HUES64 (cell line): Measurements from ENCODE around the gene ADAM8.

Experiments used
- H3K27ac ChIP-seq: 2 replicates; pipeline ENCODE4 v1.7.0; 2013; ENCODE audit warnings: low read depth, low read length, inconsistent platforms
- H3K27me3 ChIP-seq: 2 replicates; pipeline ENCODE4 v1.6.1; 2013; ENCODE audit warnings: mild to moderate bottlenecking, low read length; ENCODE audit not compliant: insufficient read depth
- H3K36me3 ChIP-seq: 2 replicates; pipeline ENCODE4 v1.6.1; 2013; ENCODE audit warnings: mild to moderate bottlenecking, low read length; ENCODE audit not compliant: insufficient read depth
- H3K4me1 ChIP-seq: 2 replicates; pipeline ENCODE4 v1.6.1; 2013; ENCODE audit warnings: mild to moderate bottlenecking, low read length, moderate library complexity; ENCODE audit not compliant: insufficient read depth
- H3K4me3 ChIP-seq: 2 replicates; pipeline ENCODE4 v1.5.1; 2013; ENCODE audit warnings: mild to moderate bottlenecking, low read length, moderate library complexity
- H3K9ac ChIP-seq: 2 replicates; pipeline ENCODE4 v1.6.1; 2013; ENCODE audit warnings: mild to moderate bottlenecking, low read depth, low read length
- H3K9me3 ChIP-seq: 2 replicates; pipeline ENCODE4 v1.6.1; 2013; ENCODE audit warnings: low read depth, low read length; ENCODE audit not compliant: insufficient read depth
- whole genome bisulfite sequencing: fragments of 150-250, 120-280 bp; methylation state at CpG from one replicate; pipeline ENCODE4 v1.1.7; 2013; ENCODE audit warnings: missing lambda C conversion rate; 5-methylcytosine and 5-hydroxymethylcytosine counted together

The ADAM8 gene

DNA sequence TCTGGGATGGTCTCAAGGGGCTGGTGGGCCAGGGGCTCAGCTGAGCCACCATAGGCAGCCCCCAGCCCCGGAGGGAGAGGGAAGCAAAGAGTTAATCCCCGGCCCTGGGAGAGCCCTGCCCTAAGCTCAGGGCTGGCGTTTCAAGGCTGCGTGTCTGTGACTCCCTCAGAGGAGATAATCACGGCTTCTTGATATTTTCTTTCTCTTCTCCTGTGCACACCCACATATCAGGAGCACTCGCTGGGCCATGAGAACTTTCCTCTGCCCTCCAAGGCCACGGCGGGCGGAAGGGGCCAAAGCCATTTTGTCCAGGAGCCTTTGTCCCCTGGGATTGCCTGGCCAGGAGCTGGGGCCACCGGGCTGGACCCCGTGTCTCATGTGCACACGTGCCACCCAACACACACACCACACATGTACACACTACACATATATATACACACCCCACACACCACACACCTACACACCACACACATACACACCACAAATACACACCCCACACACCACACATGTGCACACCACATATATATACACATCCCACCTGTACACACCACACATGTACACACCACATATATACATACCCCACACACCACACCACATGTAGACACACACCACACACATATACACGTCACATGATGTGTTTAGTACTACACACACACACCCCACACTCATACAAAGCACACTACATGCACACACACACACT, 22.1 kb downstream of the ADAM8 start:
- H3K4me1 ChIP-seq = peaks cover 4% of the 10 kb centered on the region; the same call in 1 of the 2 replicates
- WGBS = 85% methylated on average over 13 of the region's 13 CpGs
- H3K9me3 ChIP-seq = no peaks in the 10 kb centered on the region
- H3K27ac ChIP-seq = no peak overlapping the region
- peaks cover 6% of the 10 kb centered on the region; the same call in 1 of the 2 replicates for H3K27me3 ChIP-seq
- H3K36me3 ChIP-seq = no peaks in the 10 kb centered on the region
- H3K9ac ChIP-seq = no peak overlapping the region
- no peak overlapping the region for H3K4me3 ChIP-seq

DNA sequence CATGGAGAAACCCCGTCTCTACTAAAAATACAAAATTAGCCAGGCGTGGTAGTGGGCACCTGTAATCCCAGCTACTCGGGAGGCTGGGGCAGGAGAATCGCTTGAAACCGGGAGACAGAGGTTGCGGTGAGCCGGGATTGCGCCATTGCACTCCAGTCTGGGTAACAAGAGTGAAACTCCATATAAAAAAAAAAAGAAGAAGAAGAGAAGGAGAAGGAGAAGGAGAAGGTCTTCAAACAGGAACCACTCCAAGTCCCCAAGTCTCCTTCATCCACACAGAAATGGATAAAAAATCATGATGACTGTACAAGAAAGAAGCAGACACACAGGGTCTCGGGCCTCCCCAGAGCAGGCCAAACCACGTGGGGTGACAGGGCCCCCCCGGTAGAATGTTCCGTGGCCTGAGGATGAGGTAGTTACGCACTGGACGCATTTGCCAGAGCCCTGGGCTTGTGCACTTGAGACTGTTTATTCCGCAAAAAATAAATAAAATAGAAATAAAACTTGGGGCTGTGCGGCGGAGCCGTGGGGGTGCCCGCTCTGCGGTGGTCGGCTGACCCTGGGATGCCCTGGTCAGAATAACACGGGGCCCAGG, 23.2 kb downstream of the ADAM8 start:
- no peak overlapping the region for H3K4me3 ChIP-seq
- peaks cover 4% of the 10 kb centered on the region; the same call in 1 of the 2 replicates for H3K4me1 ChIP-seq
- no peak overlapping the region for H3K27ac ChIP-seq
- no peaks in the 10 kb centered on the region for H3K9me3 ChIP-seq
- WGBS = 96% methylated on average over 22 of the region's 22 CpGs
- H3K27me3 ChIP-seq = peaks cover 6% of the 10 kb centered on the region; the same call in 1 of the 2 replicates
- no peaks in the 10 kb centered on the region for H3K36me3 ChIP-seq
- no peak overlapping the region for H3K9ac ChIP-seq

DNA sequence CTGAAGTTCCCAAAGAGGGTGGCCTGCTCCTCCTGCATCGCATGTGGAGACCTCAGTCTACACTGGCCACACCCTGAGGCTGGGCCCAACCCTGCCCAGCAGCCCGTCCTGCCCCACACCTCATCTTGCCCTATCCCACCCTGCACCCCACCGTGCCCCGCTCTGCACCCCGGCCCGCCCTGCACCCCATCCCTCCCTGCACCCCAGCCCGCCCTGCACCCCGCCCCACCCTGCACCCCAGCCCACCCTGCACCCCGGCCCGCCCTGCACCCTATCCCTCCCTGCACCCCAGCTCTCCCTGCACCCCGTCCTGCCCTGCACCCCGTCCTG, 24.5 kb downstream of the ADAM8 start:
- no peaks in the 10 kb centered on the region for H3K9me3 ChIP-seq
- no peak overlapping the region for H3K4me3 ChIP-seq
- H3K4me1 ChIP-seq = peaks cover 7% of the 10 kb centered on the region
- H3K27ac ChIP-seq = no peak overlapping the region
- peaks cover 6% of the 10 kb centered on the region; the same call in 1 of the 2 replicates for H3K27me3 ChIP-seq
- no peak overlapping the region for H3K9ac ChIP-seq
- no peaks in the 10 kb centered on the region for H3K36me3 ChIP-seq
- 92% methylated on average over 10 of the region's 12 CpGs for WGBS

DNA sequence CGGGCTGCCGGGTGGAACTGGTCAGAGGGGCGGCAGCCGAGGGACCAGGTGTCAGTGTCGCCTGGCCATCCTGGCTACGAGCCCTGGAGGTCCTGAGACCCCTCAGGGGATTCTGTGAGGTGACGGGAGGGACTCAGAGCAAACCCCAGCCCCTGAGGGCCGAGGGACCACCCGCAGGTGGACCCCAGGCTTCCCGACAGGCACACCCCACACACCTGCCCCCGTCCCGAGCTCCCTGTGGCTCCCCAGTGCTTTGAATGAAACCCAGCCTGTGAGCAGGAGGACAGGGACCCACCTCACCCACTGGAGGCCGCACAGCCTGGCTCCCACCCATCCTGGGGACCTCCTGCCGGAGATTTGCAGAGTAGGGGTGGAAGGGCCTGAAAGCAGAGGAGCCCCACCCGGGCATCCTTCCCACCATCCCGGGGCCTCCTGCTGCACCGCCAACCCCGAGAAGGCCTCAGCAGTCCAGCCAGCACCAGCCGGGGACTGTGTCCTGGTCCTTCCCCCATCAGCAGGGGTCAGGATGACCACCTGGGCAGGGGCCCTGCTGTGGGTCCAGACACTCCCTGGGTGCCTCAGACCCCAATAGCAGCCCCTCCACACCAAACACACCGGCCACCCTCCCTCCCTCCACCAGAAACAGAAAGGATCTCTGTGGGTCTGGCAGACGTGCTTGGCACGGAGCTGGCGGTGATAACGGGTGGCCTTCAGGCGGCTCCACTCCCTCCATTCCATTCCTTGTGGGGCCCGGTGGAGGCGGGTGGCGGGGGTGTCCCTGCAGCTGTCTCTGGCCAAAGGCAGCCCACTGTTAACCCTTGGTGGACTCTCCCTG, 25.1 kb downstream of the ADAM8 start:
- no peak overlapping the region for H3K27ac ChIP-seq
- peaks cover 6% of the 10 kb centered on the region; the same call in 1 of the 2 replicates for H3K27me3 ChIP-seq
- 84% methylated on average over 28 of the region's 28 CpGs for WGBS
- H3K9me3 ChIP-seq = no peaks in the 10 kb centered on the region
- H3K4me3 ChIP-seq = no peak overlapping the region
- no peak overlapping the region for H3K9ac ChIP-seq
- peaks cover 5% of the 10 kb centered on the region; the same call in 1 of the 2 replicates for H3K4me1 ChIP-seq
- no peaks in the 10 kb centered on the region for H3K36me3 ChIP-seq

DNA sequence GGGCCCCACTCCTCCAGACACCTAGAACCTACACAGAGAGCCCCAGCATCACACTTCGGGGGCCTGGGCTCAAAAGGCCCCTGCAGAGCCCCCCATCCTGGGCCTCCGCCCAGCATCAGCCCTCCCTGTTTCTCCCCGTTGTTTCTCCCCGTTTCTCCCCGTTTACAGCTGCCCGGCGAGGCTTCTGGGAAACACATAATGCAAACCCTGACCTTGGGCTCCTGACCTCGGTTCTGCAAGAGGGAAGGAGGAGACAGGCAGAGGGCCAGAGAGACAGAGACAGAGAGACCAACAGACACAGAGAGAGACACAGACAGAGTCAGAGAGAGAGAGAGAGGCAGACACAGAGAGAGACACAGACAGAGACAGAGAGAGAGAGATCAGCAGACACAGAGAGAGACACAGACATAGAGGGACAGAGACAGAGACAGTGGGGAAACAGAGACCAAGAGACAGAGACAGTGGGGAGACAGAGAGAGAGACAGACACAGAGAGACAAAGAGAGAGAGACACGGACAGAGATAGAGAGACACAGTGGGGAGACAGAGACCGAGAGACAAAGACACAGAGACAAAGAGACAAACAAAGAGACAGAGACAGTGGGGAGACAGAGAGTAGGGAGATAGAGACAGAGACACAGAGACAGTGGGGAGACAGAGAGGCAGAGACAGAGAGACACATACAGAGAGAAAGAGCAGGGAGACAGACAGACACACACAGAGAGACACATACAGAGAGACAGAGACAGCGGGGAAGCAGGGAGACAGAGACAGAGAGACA, 26.5 kb downstream of the ADAM8 start:
- H3K9ac ChIP-seq = no peak overlapping the region
- 88% methylated on average over 11 of the region's 11 CpGs for WGBS
- H3K4me1 ChIP-seq = peaks cover 5% of the 10 kb centered on the region; the same call in 1 of the 2 replicates
- H3K4me3 ChIP-seq = no peak overlapping the region
- H3K36me3 ChIP-seq = no peaks in the 10 kb centered on the region
- peaks cover 6% of the 10 kb centered on the region; the same call in 1 of the 2 replicates for H3K27me3 ChIP-seq
- H3K9me3 ChIP-seq = no peaks in the 10 kb centered on the region
- H3K27ac ChIP-seq = no peak overlapping the region

DNA sequence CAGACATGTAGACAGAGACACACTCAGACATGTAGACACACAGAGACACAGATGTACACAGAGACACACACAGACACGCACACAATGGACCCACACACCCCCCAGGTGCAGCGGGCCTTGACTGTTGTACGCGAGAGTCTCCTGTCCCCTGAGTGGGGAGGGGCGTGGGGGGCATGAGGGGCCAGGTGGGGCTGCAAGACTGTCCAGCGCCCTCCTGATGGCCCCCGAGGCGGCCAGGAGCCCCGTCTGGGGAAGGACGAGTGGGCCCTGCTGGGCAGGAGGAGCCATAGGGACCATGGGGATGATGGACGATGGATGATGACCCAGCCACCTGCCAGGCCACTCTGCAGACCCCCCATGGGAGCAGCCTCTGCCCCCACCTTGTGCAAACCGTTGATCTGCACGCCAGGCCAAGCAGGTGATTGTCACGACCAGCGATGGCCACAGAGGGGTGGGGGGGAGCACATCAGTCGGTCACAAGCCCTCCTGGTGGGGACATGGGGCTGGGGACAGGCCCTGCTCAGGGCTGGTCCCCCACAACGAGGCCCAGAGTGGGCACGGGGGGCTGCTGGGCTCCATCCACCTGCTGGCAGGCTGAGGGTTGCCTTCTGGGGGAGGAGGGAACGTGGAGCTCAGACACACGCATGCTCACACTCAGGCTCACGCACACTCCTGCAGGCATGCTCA, 27.4 kb downstream of the ADAM8 start:
- no peak overlapping the region for H3K9ac ChIP-seq
- 74% methylated on average over 21 of the region's 21 CpGs for WGBS

DNA sequence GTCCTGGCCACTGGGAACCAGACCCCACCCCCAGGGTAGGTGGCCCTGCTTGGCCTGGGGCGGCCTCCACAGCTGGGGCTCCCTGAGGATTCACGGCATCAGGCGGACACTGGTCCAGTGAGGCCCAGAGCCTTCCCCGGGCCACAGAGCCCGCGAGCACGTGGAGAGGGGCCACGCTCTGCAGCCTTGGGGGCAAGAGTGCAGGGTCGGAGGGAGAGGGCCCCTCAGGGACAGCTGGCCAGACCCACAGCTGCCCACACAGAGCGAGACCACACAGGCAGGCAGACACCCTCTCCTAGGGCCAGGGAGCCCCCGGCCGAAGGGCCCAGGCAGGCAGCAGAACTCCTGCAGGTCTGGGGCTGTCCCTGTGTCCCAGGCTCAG, 28.3 kb downstream of the ADAM8 start:
- no peaks in the 10 kb centered on the region for H3K9me3 ChIP-seq
- H3K36me3 ChIP-seq = no peaks in the 10 kb centered on the region
- 89% methylated on average over 12 of the region's 12 CpGs for WGBS
- H3K4me3 ChIP-seq = no peak overlapping the region
- no peak overlapping the region for H3K27ac ChIP-seq
- H3K4me1 ChIP-seq = peaks cover 5% of the 10 kb centered on the region; the same call in 1 of the 2 replicates
- peaks cover 6% of the 10 kb centered on the region; the same call in 1 of the 2 replicates for H3K27me3 ChIP-seq
- H3K9ac ChIP-seq = no peak overlapping the region

More for the DNA sequence above, 27.4 kb downstream of the ADAM8 start:
- Histone ChIP-seq H3K27me3 (peaks cover 6% of the 10 kb centered on the region; the same call in 1 of the 2 replicates), H3K36me3 (no peaks in the 10 kb centered on the region), H3K4me1 (peaks cover 5% of the 10 kb centered on the region; the same call in 1 of the 2 replicates), H3K9me3 (no peaks in the 10 kb centered on the region), H3K4me3 (no peak overlapping the region), H3K27ac (no peak overlapping the region)

DNA sequence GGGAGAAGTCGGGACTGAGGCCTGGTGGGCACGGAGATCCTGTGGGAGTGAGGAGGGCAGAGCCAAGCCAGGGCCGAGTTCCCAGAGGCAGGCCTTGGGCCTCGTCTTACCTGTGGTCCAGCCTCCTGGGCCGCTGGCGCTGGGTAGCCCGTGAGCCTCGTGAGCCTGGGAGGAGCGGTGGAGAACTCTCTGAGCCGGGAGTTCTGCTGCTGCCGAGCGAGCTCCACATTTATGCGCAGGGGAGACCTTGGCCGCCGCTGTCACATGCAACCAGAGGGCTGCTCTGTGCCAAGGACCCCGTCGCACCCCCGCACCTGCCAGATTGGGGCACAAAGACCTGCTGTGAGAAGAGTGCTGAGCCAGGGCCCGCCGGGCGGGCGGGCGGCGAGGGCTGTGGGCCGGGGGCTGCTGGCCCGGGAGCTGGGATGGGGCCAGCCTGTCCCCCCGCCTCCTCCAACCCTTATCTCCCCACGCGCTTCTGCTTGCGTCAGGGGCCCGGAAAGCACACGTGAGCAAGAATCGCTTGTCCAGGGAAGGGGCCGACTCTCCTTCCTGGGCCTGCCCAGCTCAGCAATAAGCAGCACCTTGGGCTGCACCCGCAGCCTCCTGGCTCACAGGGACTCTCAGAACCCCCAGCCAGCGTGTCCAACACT, 28.9 kb downstream of the ADAM8 start:
- WGBS = 84% methylated on average over 36 of the region's 36 CpGs

DNA sequence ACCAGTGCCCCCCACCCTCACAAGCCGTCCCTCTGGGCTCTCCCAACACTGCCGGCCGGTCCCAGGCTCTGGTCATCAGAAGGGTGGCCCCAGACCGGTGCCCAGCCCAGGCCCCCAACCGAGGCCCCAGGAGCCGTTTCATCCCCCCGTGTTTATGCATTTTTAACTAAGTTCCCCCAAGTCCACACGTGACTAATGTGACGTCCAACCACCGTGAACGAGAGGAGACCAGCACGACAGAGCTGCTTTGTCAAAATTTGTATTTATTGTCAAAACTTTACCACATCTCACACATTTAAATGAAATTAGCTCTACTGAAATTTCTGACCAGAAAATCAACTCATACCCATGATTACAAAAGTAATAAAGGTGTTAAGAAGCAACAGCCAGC, 30.4 kb downstream of the ADAM8 start:
- WGBS = 86% methylated on average over 12 of the region's 12 CpGs
- Histone ChIP-seq H3K27ac (no peak overlapping the region), H3K4me3 (no peak overlapping the region), H3K4me1 (peaks cover 5% of the 10 kb centered on the region; the same call in 1 of the 2 replicates), H3K36me3 (no peaks in the 10 kb centered on the region), H3K27me3 (peaks cover 6% of the 10 kb centered on the region), H3K9ac (no peak overlapping the region), H3K9me3 (no peaks in the 10 kb centered on the region)

More for the DNA sequence above, 28.9 kb downstream of the ADAM8 start:
- H3K4me3 ChIP-seq = no peak overlapping the region
- H3K27me3 ChIP-seq = peaks cover 6% of the 10 kb centered on the region; the same call in 1 of the 2 replicates
- no peak overlapping the region for H3K27ac ChIP-seq
- H3K4me1 ChIP-seq = peaks cover 5% of the 10 kb centered on the region; the same call in 1 of the 2 replicates
- H3K36me3 ChIP-seq = no peaks in the 10 kb centered on the region
- H3K9me3 ChIP-seq = no peaks in the 10 kb centered on the region
- no peak overlapping the region for H3K9ac ChIP-seq
